GM12874 (cell line): ENCODE measurements around the gene MGLL.

Source experiments
- CTCF ChIP-seq: IDR thresholded peaks from 2 replicates; pipeline ENCODE4 v1.5.1; 2011; ENCODE audit warnings: low read depth, mild to moderate bottlenecking, control low read depth, low read length, moderate library complexity; ENCODE audit not compliant: insufficient read depth

The MGLL gene

GRCh38 chr3:127848131-127849129 is 26.1 kb upstream of the MGLL start:
- TF ChIP-seq CTCF: no peak

DNA sequence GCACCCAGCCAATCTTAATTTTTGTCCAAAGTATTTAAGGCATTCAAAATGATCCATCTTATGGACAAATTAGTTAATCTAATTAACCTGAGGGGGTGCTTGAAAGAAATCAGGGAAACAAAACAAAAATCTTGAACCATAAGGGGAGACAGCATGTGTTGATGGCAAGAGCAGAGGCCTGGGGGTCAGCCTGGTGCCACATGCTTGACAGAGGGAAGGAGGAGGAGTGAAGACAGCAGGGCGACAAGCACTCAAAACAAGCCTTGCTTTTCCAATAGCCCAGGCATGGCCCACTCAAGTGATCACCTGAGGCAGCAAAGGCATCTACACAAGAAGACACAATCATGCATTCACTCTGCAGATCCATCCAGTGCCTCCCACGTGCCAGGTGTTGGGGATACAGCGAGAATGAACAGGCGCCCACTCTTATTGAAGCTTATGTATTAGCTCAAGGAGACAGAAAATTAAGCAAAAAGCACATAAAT is 25.0 kb upstream of the MGLL start:
- no peak for TF ChIP-seq CTCF

- no peak for TF ChIP-seq CTCF
Measured at GRCh38 chr3:127846576-127846975, 24.3 kb upstream of the MGLL start.

DNA sequence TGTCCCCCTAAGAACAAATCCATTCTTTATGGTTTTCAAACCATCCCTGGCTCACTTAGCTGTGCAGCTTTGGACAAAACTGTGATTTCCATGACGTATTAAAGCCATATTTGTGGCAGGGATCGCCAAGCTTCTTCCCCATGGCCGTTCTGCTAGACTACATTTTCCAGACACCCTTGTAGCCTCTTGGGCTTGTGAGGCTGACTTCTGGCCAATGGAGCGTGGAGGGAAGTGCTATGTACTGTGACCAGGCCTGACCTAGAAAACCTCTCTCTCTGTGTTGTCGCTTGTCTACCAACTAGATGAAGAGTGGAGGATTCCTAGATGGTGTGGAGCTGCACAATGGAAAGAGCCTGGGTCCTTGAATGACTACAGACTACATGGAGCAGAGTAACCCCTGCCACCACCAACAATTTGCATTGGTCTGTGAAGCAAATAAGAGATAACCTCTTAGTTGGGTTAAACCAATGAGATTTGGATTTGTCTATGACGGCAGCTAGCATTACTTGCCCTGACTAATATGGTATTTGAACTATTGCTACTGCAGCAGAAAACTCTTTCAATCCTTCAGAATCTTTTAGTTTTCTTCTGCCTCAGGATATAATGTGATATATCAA is 22.1 kb upstream of the MGLL start:
- TF ChIP-seq CTCF: no peak

DNA sequence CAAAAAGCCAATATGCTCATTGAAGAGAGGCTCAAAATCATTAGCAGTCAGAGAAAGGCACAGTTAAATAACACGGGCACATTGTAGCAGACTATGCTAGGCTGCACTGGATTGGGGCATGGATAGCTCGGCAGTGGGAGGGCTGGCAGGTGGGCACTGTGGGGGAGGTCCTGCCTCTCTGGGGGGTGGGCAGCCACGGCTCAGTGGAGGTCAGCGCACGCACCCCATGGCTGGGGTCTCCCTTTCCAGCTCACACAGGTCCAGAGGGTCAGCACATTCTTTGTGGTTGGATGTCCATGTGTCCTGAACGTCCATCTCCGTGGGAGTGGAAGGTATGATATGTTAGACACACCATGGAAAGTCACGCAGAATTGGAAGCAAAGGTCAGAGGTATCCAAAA is 18.4 kb upstream of the MGLL start:
- TF ChIP-seq CTCF: no peak

GRCh38 chr3:127839099-127839498 is 16.8 kb upstream of the MGLL start:
- TF ChIP-seq CTCF: no peak
